Measurements from ENCODE around the gene NDUFA8. TPM values are rescaled to one million over a fixed set of nuclear protein-coding genes. Genes with fewer than 3 reads are reported as not detected.

NDUFA8 gene
- total and polyA plus RNA-seq, 2 experiments from 2014 or later: 36.6 to 144 TPM

- no peak for TF ChIP-seq ZNF462 (CRISPR knock-in tag; IDR thresholded peaks at IDR 0.05)
Measured at GRCh38 chr9:122151267-122151828, 8.2 kb downstream of the NDUFA8 start (continued).

- Histone ChIP-seq H3K36me3 (ENCODE audit: insufficient read depth) (peaks cover 12% of the 10 kb centered on the region; the same call in 1 of the 2 replicates), H3K4me3 (no peak overlapping the region), H3K4me1 (ENCODE audit: insufficient read depth) (no peaks in the 10 kb centered on the region), H3K79me2 (replicated peaks; ENCODE audit: insufficient read depth) (no peaks in the 10 kb centered on the region), H3F3A (replicated peaks; ENCODE audit: low read depth) (no peaks in the 10 kb centered on the region), H2AFZ (no peak overlapping the region), H3K9me2 (ENCODE audit: insufficient read depth) (no peaks in the 10 kb centered on the region), H3K4me2 (no peak overlapping the region), H4K20me1 (replicated peaks; ENCODE audit: insufficient read depth) (no peaks in the 10 kb centered on the region; the same call in none of the 2 replicates), H3K27ac (ENCODE audit: low read depth) (no peak overlapping the region), H3K27me3 (ENCODE audit: insufficient read depth) (no peaks in the 10 kb centered on the region)
- Mint-ChIP-seq H3K27me3 (ENCODE audit: insufficient read depth, low read depth, poor library complexity) (no peaks in the 10 kb centered on the region), H3K27ac (no peak overlapping the region), H3K36me3 (ENCODE audit: low read depth) (peaks cover 30% of the 10 kb centered on the region), H3K4me1 (no peaks in the 10 kb centered on the region), H3K4me3 (no peak overlapping the region), H3K9me3 (no peaks in the 10 kb centered on the region)
- TF ChIP-seq ZNF114 (CRISPR knock-in tag; IDR thresholded peaks at IDR 0.05) (no peak), EZH2 (IDR thresholded peaks at IDR 0.05; ENCODE audit: low read depth, unreplicated experiment) (no peak), ZNF331 (CRISPR knock-in tag; IDR thresholded peaks at IDR 0.05; ENCODE audit: low read depth) (no peak), ZNF462 (CRISPR knock-in tag; IDR thresholded peaks at IDR 0.05) (no peak), CREB1 (CRISPR knock-in tag; IDR thresholded peaks at IDR 0.05; ENCODE audit: low read depth) (no peak)
- DNase-seq (ENCODE audit: low spot score) (no peak), ATAC-seq (no peak)
Measured at GRCh38 chr9:122145592-122145863, 14.1 kb downstream of the NDUFA8 start.

All from GM23338 (cell line).